Fibroblast of the aortic adventitia (primary cell): ENCODE results near the gene IGFL4. TPM values are rescaled to one million over a fixed set of nuclear protein-coding genes. Genes with fewer than 3 reads are reported as not detected.
A peak's percentile ranks its signal among the peaks of the same experiment; 100 is the strongest.

ENCODE experiments used
- DNase-seq: peaks from one replicate; pipeline ENCODE4 v3.0.0-alpha.2; 2010; ENCODE audit warnings: low read depth
- H3K4me3 ChIP-seq: 2 replicates; pipeline ENCODE4 v1.5.1; 2011; ENCODE audit warnings: low read depth, mild to moderate bottlenecking, control low read depth, low read length, moderate library complexity
- CTCF ChIP-seq: IDR thresholded peaks from 2 replicates; pipeline ENCODE4 v1.5.1; 2011; ENCODE audit warnings: mild to moderate bottlenecking, low read length, control low read depth, inconsistent platforms; ENCODE audit not compliant: insufficient read depth
- total RNA-seq: library from RNA; depleted of rRNA; stranded (reverse); fragments of >200 nt; gene quantifications from 2 replicates; pipeline ENCODE4 v1.2.3, GENCODE V29; 2012; ENCODE audit warnings: low replicate concordance

IGFL4 gene
- total RNA-seq, 1 donor = 0.27 TPM

GRCh38 chr19:46076031-46076880 lies 35.5 kb upstream of the IGFL4 start:
- DNase-seq = no peak
- no peak overlapping the region for H3K4me3 ChIP-seq
- peak; percentile 22 for TF ChIP-seq CTCF

- DNase-seq = peak; percentile 51
- no peak overlapping the region for H3K4me3 ChIP-seq
- TF ChIP-seq CTCF = no peak
These were observed 32.6 kb upstream of the IGFL4 start for GRCh38 chr19:46073268-46073922.

GRCh38 chr19:46069806-46070341 lies 29.1 kb upstream of the IGFL4 start:
- no peak overlapping the region for H3K4me3 ChIP-seq
- peak; percentile 98 for DNase-seq
- no peak for TF ChIP-seq CTCF

- no peak overlapping the region for H3K4me3 ChIP-seq
- TF ChIP-seq CTCF = no peak
- peak; percentile 93 for DNase-seq
These were observed 27.8 kb upstream of the IGFL4 start for GRCh38 chr19:46068345-46069258.

- TF ChIP-seq CTCF = no peak
- H3K4me3 ChIP-seq = no peak overlapping the region
- DNase-seq = no peak
These were observed 26.9 kb upstream of the IGFL4 start for GRCh38 chr19:46067691-46068090.

- no peak for DNase-seq
- H3K4me3 ChIP-seq = no peak overlapping the region
- no peak for TF ChIP-seq CTCF
These were observed 25.7 kb upstream of the IGFL4 start for GRCh38 chr19:46066471-46066870.
